GM12878 (cell line): Measurements from ENCODE around the gene PLGRKT. TPM values are rescaled to one million over a fixed set of nuclear protein-coding genes. Genes with fewer than 3 reads are reported as not detected.
"Not testable (repeated sequence)": the region's sequence is repeated elsewhere in the genome, so short reads cannot be mapped to it uniquely, and the experiment has no call there.

Source experiments
- ATAC-seq: fragments of 200-7000 bp; cut with Tn5 transposase; 3 replicates; pipeline ENCODE4 v1.9.1; 2020; ENCODE audit warnings: mild to moderate bottlenecking, moderate library complexity
- BruUV-seq: library from RNA; stranded (reverse); fragments of 400-500 nt; replicated peaks from 2 replicates; lab custom pipeline; 2021; lab: Mats Ljungman, UMichigan
- CTCF ChIA-PET: fragments of 300-600 bp; sonication (Branson Sonifier 250); formaldehyde crosslinking; extraction: SDS; loops from one replicate; lab custom pipeline; 2021; ENCODE audit warnings: inconsistent platforms; lab: Yijun Ruan, JAX
- POLR2A ChIA-PET: fragments of 350-600 bp; formaldehyde crosslinking; extraction: SDS; loops from one replicate; lab custom pipeline; 2021; ENCODE audit warnings: inconsistent platforms; lab: Charles Lee
- RAD21 ChIA-PET: fragments of 300-600 bp; sonication (Branson Sonifier 250); formaldehyde crosslinking; loops from one replicate; lab custom pipeline; 2023; ENCODE audit warnings: antibody characterized with exemption; ENCODE audit not compliant: unreplicated experiment; lab: Charles Lee
- SMC1A ChIA-PET: fragments of 300-600 bp; sonication (Branson Sonifier 250); formaldehyde crosslinking; loops from one replicate; lab custom pipeline; 2023; ENCODE audit not compliant: unreplicated experiment, uncharacterized antibody; lab: Charles Lee
- DNase-seq: peaks from one replicate; pipeline ENCODE4 v3.0.0-alpha.2; 2011; ENCODE audit warnings: low read depth, low spot score
- FAIRE-seq: peaks from 3 replicates; lab custom pipeline; 2011; peaks lifted over from hg19 to GRCh38; lab: Jason Lieb, UNC
- H2AFZ ChIP-seq: 2 replicates; pipeline ENCODE4 v1.6.0; 2011; ENCODE audit warnings: low read depth, low read length, control low read depth; ENCODE audit not compliant: control insufficient read depth
- H3K27ac ChIP-seq: 2 replicates; pipeline ENCODE4 v1.5.1; 2011; ENCODE audit warnings: control low read depth; ENCODE audit not compliant: control insufficient read depth, insufficient read depth
- H3K27me3 ChIP-seq, 2 experiments: replicated peaks in 1 of 2; 2 replicates each; pipeline versions ENCODE4 v1.6.0 to v1.6.1; 2011; ENCODE audit warnings: low read length in 1 of 2; ENCODE audit not compliant: control insufficient read depth in 2 of 2, insufficient read depth in 2 of 2
- H3K36me3 ChIP-seq, 2 experiments: 2 replicates each; pipeline ENCODE4 v1.5.1; 2011; ENCODE audit warnings: low read length in 1 of 2; ENCODE audit not compliant: control insufficient read depth in 2 of 2, insufficient read depth in 2 of 2
- H3K4me1 ChIP-seq: 2 replicates; pipeline ENCODE4 v1.6.1; 2011; ENCODE audit warnings: mild to moderate bottlenecking, low read length, moderate library complexity, mixed read lengths; ENCODE audit not compliant: control insufficient read depth, insufficient read depth
- H3K4me2 ChIP-seq: 2 replicates; pipeline ENCODE4 v1.6.0; 2011; ENCODE audit warnings: control low read depth; ENCODE audit not compliant: control insufficient read depth, insufficient read depth
- H3K4me3 ChIP-seq: fragments of 200-600 bp; sonication (generic); 2 replicates; pipeline ENCODE4 v1.5.1; 2016
- H3K79me2 ChIP-seq: 2 replicates; pipeline ENCODE4 v1.6.0; 2011; ENCODE audit warnings: low read length; ENCODE audit not compliant: control insufficient read depth, insufficient read depth
- H3K9ac ChIP-seq: 2 replicates; pipeline ENCODE4 v1.8.0; 2011; ENCODE audit warnings: low read length, control low read depth, mixed read lengths; ENCODE audit not compliant: control insufficient read depth, insufficient read depth
- H3K9me3 ChIP-seq: replicated peaks from 3 replicates; pipeline ENCODE4 v1.5.1; 2011; ENCODE audit warnings: mild to moderate bottlenecking, low read length; ENCODE audit not compliant: control insufficient read depth, insufficient read depth
- H4K20me1 ChIP-seq: 2 replicates; pipeline ENCODE4 v1.6.0; 2011; ENCODE audit not compliant: control insufficient read depth, insufficient read depth
- SPI1 ChIP-seq: IDR thresholded peaks from 2 replicates; pipeline ENCODE4 v1.6.1; 2011; ENCODE audit warnings: low read depth, mild to moderate bottlenecking, low read length, moderate library complexity, borderline replicate concordance; ENCODE audit not compliant: insufficient read depth
- WGBS: methylation state at CpG from one replicate; pipeline ENCODE4 v1.1.6; 2016; ENCODE audit warnings: low lambda C conversion rate; ENCODE audit not compliant: insufficient replicate concordance, insufficient coverage; ENCODE audit errors: missing lambda C conversion rate; 5-methylcytosine and 5-hydroxymethylcytosine counted together
- in situ Hi-C: fragments of 300-500 bp; cut with MboI; formaldehyde crosslinking; loops from 9 replicates; pipeline ENCODE4 v1.14.3; 2018; ENCODE audit warnings: mixed read lengths
- intact Hi-C: fragments of 100-400 bp; cut with micrococcal nuclease; formaldehyde crosslinking; loops from one replicate; pipeline ENCODE4 v1.14.2; 2022; ENCODE audit not compliant: unreplicated experiment
- polyA plus RNA-seq, 11 experiments: library from polyadenylated mRNA; depleted of rRNA in 4 of 11; unstranded in 6 of 11; stranded (reverse) in 5 of 11; fragments of >200 nt; fragmentation: Nextera tagmentation in 4 of 11; fragmentation: Illumina TruSeq in 1 of 11; extraction: Ambion mirVana in 4 of 11; extraction: Trizol in 1 of 11; gene quantifications; 1 replicate in 1 of 11; 2 replicates in 10 of 11; pipeline versions ENCODE4 v1.2.1 to v1.2.3, GENCODE V29; 2011 to 2016; ENCODE audit warnings: inconsistent platforms in 2 of 11, missing spikeins in 2 of 11, low read depth in 1 of 11
- total RNA-seq, 4 experiments: library from RNA; depleted of rRNA in 3 of 4; stranded (reverse); fragments of >200 nt in 3 of 4; fragmentation: Illumina TruSeq in 1 of 4; extraction: Trizol in 1 of 4; gene quantifications; 2 replicates each; pipeline versions ENCODE4 v1.2.1 to v1.2.3, GENCODE V29; 2013 to 2021
- TF ChIP-seq, protein P1 (sequence below): fragments of 450-650 bp; formaldehyde crosslinking; IDR thresholded peaks from 2 replicates; pipeline ENCODE4 v1.5.0; 2022; ENCODE audit warnings: mild to moderate bottlenecking, missing genetic modification characterization
- TF ChIP-seq, protein P2 (sequence below): fragments of 450-650 bp; IDR thresholded peaks from 2 replicates; pipeline ENCODE4 v1.6.1; 2017; ENCODE audit warnings: mild to moderate bottlenecking

PLGRKT gene
- total and polyA plus RNA-seq, 10 of the 15 experiments (the other 5 are each of a cell fraction or from before 2014, with no cell fraction given) = 25.2 to 72.3 (median 38.4) TPM

DNA sequence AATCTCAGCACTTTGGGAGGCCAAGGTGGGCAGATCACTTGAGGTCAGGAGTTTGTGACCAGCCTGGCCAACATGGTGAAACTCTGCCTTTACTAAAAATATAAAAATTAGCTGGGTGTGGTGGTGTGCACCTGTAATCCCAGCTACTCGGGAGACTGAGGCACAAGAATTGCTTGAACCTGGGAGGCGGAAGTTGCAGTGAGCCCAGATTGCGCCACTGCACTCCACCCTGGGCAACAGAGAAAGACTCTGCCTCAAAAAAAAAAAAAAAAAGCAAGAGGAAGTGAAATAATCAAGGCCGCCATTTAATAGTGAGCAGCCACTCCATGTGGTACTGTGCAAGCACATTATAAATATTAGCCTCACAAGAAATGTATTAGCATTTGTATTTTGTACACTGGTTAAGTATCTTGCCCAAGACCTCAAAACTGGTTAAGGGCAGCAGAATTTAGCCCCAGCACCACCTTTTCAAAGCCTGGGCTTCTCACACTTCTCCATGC is 27.2 kb upstream of the PLGRKT start:
- Histone ChIP-seq H3K36me3 (peaks cover 16 to 28% of the 10 kb centered on the region in 2 experiments), H3K4me1 (peaks cover 32% of the 10 kb centered on the region), H3K79me2 (peaks cover 31% of the 10 kb centered on the region)
- CTCF ChIA-PET = interaction anchor here (0.8 to 3.1 kb wide), 4 partner anchors 16 to 136 kb away, joined by 3 to 11 read pairs (median 3); no protein-coding TSS in a partner anchor
- 82% methylated on average over 4 of the region's 4 CpGs for WGBS
- H4K20me1 ChIP-seq, in situ Hi-C loops, H2AFZ ChIP-seq, H3K4me2 ChIP-seq, H3K4me3 ChIP-seq, H3K9ac ChIP-seq, H3K27ac ChIP-seq, intact Hi-C loops, FAIRE-seq, BruUV-seq, DNase-seq, H3K27me3 ChIP-seq, H3K9me3 ChIP-seq: not testable (repeated sequence)
- SMC1A ChIA-PET = interaction anchor here (0.6 to 8.9 kb wide), 14 partner anchors 10 to 123 kb away, joined by 3 to 90 read pairs (median 6); partner anchors contain the start of gene PDCD1LG2
- TF ChIP-seq SPI1 = peak; percentile 60
- TF ChIP-seq, protein P1, sequence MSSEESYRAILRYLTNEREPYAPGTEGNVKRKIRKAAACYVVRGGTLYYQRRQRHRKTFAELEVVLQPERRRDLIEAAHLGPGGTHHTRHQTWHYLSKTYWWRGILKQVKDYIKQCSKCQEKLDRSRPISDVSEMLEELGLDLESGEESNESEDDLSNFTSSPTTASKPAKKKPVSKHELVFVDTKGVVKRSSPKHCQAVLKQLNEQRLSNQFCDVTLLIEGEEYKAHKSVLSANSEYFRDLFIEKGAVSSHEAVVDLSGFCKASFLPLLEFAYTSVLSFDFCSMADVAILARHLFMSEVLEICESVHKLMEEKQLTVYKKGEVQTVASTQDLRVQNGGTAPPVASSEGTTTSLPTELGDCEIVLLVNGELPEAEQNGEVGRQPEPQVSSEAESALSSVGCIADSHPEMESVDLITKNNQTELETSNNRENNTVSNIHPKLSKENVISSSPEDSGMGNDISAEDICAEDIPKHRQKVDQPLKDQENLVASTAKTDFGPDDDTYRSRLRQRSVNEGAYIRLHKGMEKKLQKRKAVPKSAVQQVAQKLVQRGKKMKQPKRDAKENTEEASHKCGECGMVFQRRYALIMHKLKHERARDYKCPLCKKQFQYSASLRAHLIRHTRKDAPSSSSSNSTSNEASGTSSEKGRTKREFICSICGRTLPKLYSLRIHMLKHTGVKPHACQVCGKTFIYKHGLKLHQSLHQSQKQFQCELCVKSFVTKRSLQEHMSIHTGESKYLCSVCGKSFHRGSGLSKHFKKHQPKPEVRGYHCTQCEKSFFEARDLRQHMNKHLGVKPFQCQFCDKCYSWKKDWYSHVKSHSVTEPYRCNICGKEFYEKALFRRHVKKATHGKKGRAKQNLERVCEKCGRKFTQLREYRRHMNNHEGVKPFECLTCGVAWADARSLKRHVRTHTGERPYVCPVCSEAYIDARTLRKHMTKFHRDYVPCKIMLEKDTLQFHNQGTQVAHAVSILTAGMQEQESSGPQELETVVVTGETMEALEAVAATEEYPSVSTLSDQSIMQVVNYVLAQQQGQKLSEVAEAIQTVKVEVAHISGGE (CRISPR knock-in tag) = 0 out of 2 replicates have a peak, but pooled peaks have one; percentile 7
- TF ChIP-seq, protein P2, sequence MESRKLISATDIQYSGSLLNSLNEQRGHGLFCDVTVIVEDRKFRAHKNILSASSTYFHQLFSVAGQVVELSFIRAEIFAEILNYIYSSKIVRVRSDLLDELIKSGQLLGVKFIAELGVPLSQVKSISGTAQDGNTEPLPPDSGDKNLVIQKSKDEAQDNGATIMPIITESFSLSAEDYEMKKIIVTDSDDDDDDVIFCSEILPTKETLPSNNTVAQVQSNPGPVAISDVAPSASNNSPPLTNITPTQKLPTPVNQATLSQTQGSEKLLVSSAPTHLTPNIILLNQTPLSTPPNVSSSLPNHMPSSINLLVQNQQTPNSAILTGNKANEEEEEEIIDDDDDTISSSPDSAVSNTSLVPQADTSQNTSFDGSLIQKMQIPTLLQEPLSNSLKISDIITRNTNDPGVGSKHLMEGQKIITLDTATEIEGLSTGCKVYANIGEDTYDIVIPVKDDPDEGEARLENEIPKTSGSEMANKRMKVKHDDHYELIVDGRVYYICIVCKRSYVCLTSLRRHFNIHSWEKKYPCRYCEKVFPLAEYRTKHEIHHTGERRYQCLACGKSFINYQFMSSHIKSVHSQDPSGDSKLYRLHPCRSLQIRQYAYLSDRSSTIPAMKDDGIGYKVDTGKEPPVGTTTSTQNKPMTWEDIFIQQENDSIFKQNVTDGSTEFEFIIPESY = peak; percentile 68; the same call in 1 of the 2 replicates
- ATAC-seq = peak; percentile 43
- RAD21 ChIA-PET = interaction anchor here (0.7 to 2.2 kb wide), 5 partner anchors 15 to 136 kb away, joined by 3 to 7 read pairs (median 5); partner anchors contain the start of genes CD274 and PDCD1LG2
- POLR2A ChIA-PET = interaction anchor here (0.7 to 1.8 kb wide), 7 partner anchors 16 to 198 kb away, joined by 3 to 6 read pairs (median 3); partner anchors contain the start of gene PDCD1LG2
